Measurements from ENCODE around the gene FBXO31. TPM values are rescaled to one million over a fixed set of nuclear protein-coding genes. Genes with fewer than 3 reads are reported as not detected.

Gene FBXO31
- total RNA-seq, 1 donor from 2014 or later, result 27.1 TPM

GRCh38 chr16:87329436-87330256, 53.9 kb downstream of the FBXO31 start:
- Mint-ChIP-seq H3K27me3 (no peaks in the 10 kb centered on the region), H3K4me3 (no peak overlapping the region)

GRCh38 chr16:87328846-87329245, 54.7 kb downstream of the FBXO31 start:
- intact Hi-C loops (cut with micrococcal nuclease), result no loop called here
- Mint-ChIP-seq H3K36me3 (ENCODE audit: low read depth) (peaks cover 54% of the 10 kb centered on the region), H3K9me3 (no peaks in the 10 kb centered on the region), H3K27ac (no peak overlapping the region), H3K27me3 (no peaks in the 10 kb centered on the region), H3K4me3 (no peak overlapping the region), H3K4me1 (no peaks in the 10 kb centered on the region)
- no peak for TF ChIP-seq CTCF (IDR thresholded peaks at IDR 0.05)
- no peak for ATAC-seq (ENCODE audit: low read depth)
- POLR2A ChIA-PET, result no interaction called here
- DNase-seq, result no peak
- CTCF ChIA-PET, result no interaction called here

More at GRCh38 chr16:87329436-87330256, 53.9 kb downstream of the FBXO31 start:
- DNase-seq (no peak), ATAC-seq (ENCODE audit: low read depth) (no peak)
- CTCF ChIA-PET, result no interaction called here
- no peaks in the 10 kb centered on the region for H3K9me3 Mint-ChIP-seq
- intact Hi-C loops (cut with micrococcal nuclease), result no loop called here
- peaks cover 59% of the 10 kb centered on the region for H3K36me3 Mint-ChIP-seq (ENCODE audit: low read depth)
- no peak for TF ChIP-seq CTCF (IDR thresholded peaks at IDR 0.05)
- H3K27ac Mint-ChIP-seq, result no peak overlapping the region
- H3K4me1 Mint-ChIP-seq, result no peaks in the 10 kb centered on the region
- POLR2A ChIA-PET, result no interaction called here

- DNase-seq (no peak), ATAC-seq (ENCODE audit: low read depth) (no peak)
- Mint-ChIP-seq H3K27me3 (no peaks in the 10 kb centered on the region), H3K36me3 (ENCODE audit: low read depth) (peaks cover 51% of the 10 kb centered on the region), H3K4me3 (no peak overlapping the region), H3K4me1 (no peaks in the 10 kb centered on the region), H3K9me3 (no peaks in the 10 kb centered on the region), H3K27ac (no peak overlapping the region)
- no peak for TF ChIP-seq CTCF (IDR thresholded peaks at IDR 0.05)
- intact Hi-C loops (cut with micrococcal nuclease), result no loop called here
- POLR2A ChIA-PET, result no interaction called here
- CTCF ChIA-PET, result interaction anchor here (1.9 kb wide), 1 partner anchor 67 kb away, joined by 5 read pairs; no protein-coding TSS in a partner anchor
Measured at GRCh38 chr16:87327798-87328495, 55.6 kb downstream of the FBXO31 start.

GRCh38 chr16:87326151-87326571, 57.4 kb downstream of the FBXO31 start:
- DNase-seq (no peak), ATAC-seq (ENCODE audit: low read depth) (no peak)
- no peaks in the 10 kb centered on the region for H3K4me1 Mint-ChIP-seq
- intact Hi-C loops (cut with micrococcal nuclease), result no loop called here
- H3K27ac Mint-ChIP-seq, result no peak overlapping the region
- no peaks in the 10 kb centered on the region for H3K27me3 Mint-ChIP-seq
- ChIA-PET CTCF (interaction anchor here (0.7 to 1.1 kb wide), 2 partner anchors 68 to 310 kb away, joined by 3 read pairs; no protein-coding TSS in a partner anchor), POLR2A (no interaction called here)
- H3K4me3 Mint-ChIP-seq, result no peak overlapping the region
- no peak for TF ChIP-seq CTCF (IDR thresholded peaks at IDR 0.05)
- H3K9me3 Mint-ChIP-seq, result no peaks in the 10 kb centered on the region
- H3K36me3 Mint-ChIP-seq (ENCODE audit: low read depth), result peaks cover 33% of the 10 kb centered on the region

GRCh38 chr16:87325423-87325858, 58.1 kb downstream of the FBXO31 start:
- ChIA-PET POLR2A (interaction anchor here (1.1 kb wide), 1 partner anchor 58 kb away, joined by 3 read pairs; the partner anchor contains the start of gene FBXO31), CTCF (interaction anchor here (1.9 to 2.7 kb wide), 3 partner anchors 62 to 311 kb away, joined by 6 to 13 read pairs (median 10); no protein-coding TSS in a partner anchor)
- H3K36me3 Mint-ChIP-seq (ENCODE audit: low read depth), result peaks cover 26% of the 10 kb centered on the region
- intact Hi-C loops (cut with micrococcal nuclease), result no loop called here
- no peak overlapping the region for H3K4me3 Mint-ChIP-seq
- H3K27me3 Mint-ChIP-seq, result no peaks in the 10 kb centered on the region
- no peaks in the 10 kb centered on the region for H3K9me3 Mint-ChIP-seq
- H3K27ac Mint-ChIP-seq, result no peak overlapping the region
- no peak for ATAC-seq (ENCODE audit: low read depth)
- TF ChIP-seq CTCF (IDR thresholded peaks at IDR 0.05), result no peak
- DNase-seq, result no peak
- H3K4me1 Mint-ChIP-seq, result no peaks in the 10 kb centered on the region

All from activated B cell treated with CpG ODN at 0.5 μM for 24 hours (primary cell).